Astrocyte (in vitro differentiated cells and primary cell): ENCODE data around the gene ATP11A. TPM values are rescaled to one million over a fixed set of nuclear protein-coding genes. Genes with fewer than 3 reads are reported as not detected.

ENCODE experiments used
- DNase-seq: peaks from one replicate; pipeline ENCODE4 v3.0.0-alpha.2; 2010; ENCODE audit warnings: low read depth
- FAIRE-seq: peaks from 2 replicates; lab custom pipeline; 2011; peaks lifted over from hg19 to GRCh38; lab: Jason Lieb, UNC
- H2AFZ ChIP-seq: 2 replicates; pipeline ENCODE4 v1.6.0; 2012; ENCODE audit warnings: low read depth, low read length, inconsistent platforms
- H3K27ac ChIP-seq: 2 replicates; pipeline ENCODE4 v1.5.1; 2011; ENCODE audit warnings: low read depth, low read length, inconsistent platforms
- H3K27me3 ChIP-seq: 2 replicates; pipeline ENCODE4 v1.6.0; 2011; ENCODE audit warnings: low read length, inconsistent platforms; ENCODE audit not compliant: insufficient read depth
- H3K36me3 ChIP-seq: 2 replicates; pipeline ENCODE4 v1.5.1; 2011; ENCODE audit warnings: low read length, inconsistent platforms; ENCODE audit not compliant: insufficient read depth
- H3K4me1 ChIP-seq: 2 replicates; pipeline ENCODE4 v1.5.1; 2011; ENCODE audit warnings: low read length, inconsistent platforms; ENCODE audit not compliant: insufficient read depth
- H3K4me2 ChIP-seq: 2 replicates; pipeline ENCODE4 v1.6.0; 2012; ENCODE audit warnings: low read length, inconsistent platforms
- H3K4me3 ChIP-seq: 2 replicates; pipeline ENCODE4 v1.5.1; 2011; ENCODE audit warnings: low read depth, mild to moderate bottlenecking, low read length, inconsistent platforms; ENCODE audit not compliant: insufficient read depth
- H3K79me2 ChIP-seq: 2 replicates; pipeline ENCODE4 v1.6.0; 2012; ENCODE audit warnings: mild to moderate bottlenecking, low read length, inconsistent platforms; ENCODE audit not compliant: insufficient read depth
- H3K9ac ChIP-seq: 2 replicates; pipeline ENCODE4 v1.6.0; 2012; ENCODE audit warnings: mild to moderate bottlenecking, low read length, inconsistent platforms
- H3K9me3 ChIP-seq: 2 replicates; pipeline ENCODE4 v1.5.1; 2012; ENCODE audit warnings: low read depth, mild to moderate bottlenecking, low read length, inconsistent platforms; ENCODE audit not compliant: insufficient read depth
- H4K20me1 ChIP-seq: 2 replicates; pipeline ENCODE4 v1.6.0; 2012; ENCODE audit warnings: low read length, inconsistent platforms; ENCODE audit not compliant: insufficient read depth
- H3K27ac Mint-ChIP-seq: one replicate; pipeline ENCODE4 v1.8.0; 2021; ENCODE audit warnings: mild to moderate bottlenecking, mixed read lengths; ENCODE audit not compliant: unreplicated experiment
- H3K27me3 Mint-ChIP-seq: one replicate; pipeline ENCODE4 v1.8.0; 2021; ENCODE audit warnings: low read depth, mixed read lengths; ENCODE audit not compliant: unreplicated experiment
- H3K36me3 Mint-ChIP-seq: one replicate; pipeline ENCODE4 v1.8.0; 2021; ENCODE audit warnings: low read depth, mixed read lengths; ENCODE audit not compliant: unreplicated experiment
- H3K4me1 Mint-ChIP-seq: one replicate; pipeline ENCODE4 v1.8.0; 2021; ENCODE audit warnings: low read depth, mixed read lengths; ENCODE audit not compliant: unreplicated experiment
- H3K4me3 Mint-ChIP-seq: one replicate; pipeline ENCODE4 v1.8.0; 2021; ENCODE audit warnings: mild to moderate bottlenecking, moderate library complexity, mixed read lengths; ENCODE audit not compliant: unreplicated experiment
- H3K9me3 Mint-ChIP-seq: one replicate; pipeline ENCODE4 v1.8.0; 2021; ENCODE audit warnings: mild to moderate bottlenecking, mixed read lengths; ENCODE audit not compliant: unreplicated experiment
- EZH2 ChIP-seq: IDR thresholded peaks from 2 replicates; pipeline ENCODE4 v1.6.1; 2012; ENCODE audit warnings: mild to moderate bottlenecking, low read length, inconsistent platforms; ENCODE audit not compliant: insufficient read depth
- total RNA-seq: library from RNA; stranded (reverse); gene quantifications from 2 replicates; pipeline ENCODE4 v1.2.1, GENCODE V29; 2021
- TF ChIP-seq, protein P1 (sequence below): IDR thresholded peaks from 2 replicates; pipeline ENCODE4 v1.5.1; 2011; ENCODE audit warnings: low read depth, mild to moderate bottlenecking, inconsistent platforms, low read length, moderate library complexity; ENCODE audit not compliant: insufficient read depth

ATP11A gene
- total RNA-seq, 1 donor from 2014 or later: 38.9 TPM

DNA sequence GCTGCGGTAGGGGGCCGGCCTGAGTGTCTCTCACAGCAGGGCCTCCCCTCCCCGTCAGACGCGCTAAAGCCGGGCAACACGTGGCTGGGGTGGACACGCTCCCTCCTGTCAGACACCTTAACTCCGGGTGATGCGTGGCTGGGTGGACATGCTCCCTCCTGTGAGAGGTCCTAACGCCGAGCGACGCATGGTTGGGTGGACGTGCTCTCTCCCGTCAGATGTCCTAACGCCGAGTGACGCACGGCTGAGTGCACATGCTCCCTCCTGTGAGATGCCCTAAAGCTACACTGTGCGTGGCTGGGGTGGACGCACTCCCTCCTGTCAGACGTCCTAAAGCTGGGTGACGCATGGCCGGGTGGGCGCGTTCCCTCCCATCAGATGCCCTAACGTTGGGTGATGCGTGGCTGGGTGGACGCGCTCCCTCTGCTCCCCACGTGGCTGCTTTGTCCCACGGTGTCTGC, 153.1 kb downstream of the ATP11A start:
- no peak for FAIRE-seq
- no peaks in the 10 kb centered on the region for H3K27me3 ChIP-seq
- no peak overlapping the region for H3K27ac Mint-ChIP-seq

DNA sequence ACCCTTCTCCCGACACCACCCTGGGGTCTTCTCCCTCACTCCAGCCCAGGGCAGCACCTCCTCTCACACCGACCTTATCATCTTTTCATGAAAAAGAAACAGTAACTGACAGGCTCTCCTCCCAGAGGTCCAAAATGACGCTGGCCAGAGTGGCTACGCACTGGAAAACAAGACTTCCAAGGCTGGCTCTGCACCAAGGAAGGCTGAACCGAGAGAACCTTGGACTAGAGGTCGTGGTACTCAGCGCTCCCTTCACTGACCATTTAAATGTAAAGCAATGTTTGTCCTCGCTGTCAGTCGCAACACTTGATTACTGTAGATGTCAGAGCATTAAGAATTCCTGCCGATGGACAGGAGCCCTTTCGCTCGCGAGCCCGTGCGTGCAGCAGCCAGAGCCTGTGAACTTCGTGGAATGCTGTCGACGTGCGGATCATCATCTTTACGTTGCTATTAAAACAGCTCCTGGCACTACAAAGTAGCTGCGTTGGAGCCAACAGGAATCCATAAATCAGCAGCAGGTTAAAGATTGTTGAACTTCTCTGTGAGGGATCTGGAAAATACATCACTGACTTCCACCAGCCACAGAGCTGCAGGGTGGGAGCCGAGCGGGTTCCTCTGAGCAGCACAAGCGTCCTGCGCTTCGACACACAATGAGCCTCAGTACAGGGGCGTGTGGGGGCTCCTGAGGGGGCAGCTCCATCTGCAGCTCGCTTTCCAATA, 153.7 kb downstream of the ATP11A start:
- Histone ChIP-seq H4K20me1 (no peaks in the 10 kb centered on the region), H3K79me2 (no peaks in the 10 kb centered on the region), H3K4me1 (no peaks in the 10 kb centered on the region), H3K27ac (no peak overlapping the region), H2AFZ (no peak overlapping the region), H3K27me3 (no peaks in the 10 kb centered on the region), H3K9ac (no peak overlapping the region), H3K4me2 (no peak overlapping the region), H3K4me3 (no peak overlapping the region), H3K36me3 (no peaks in the 10 kb centered on the region), H3K9me3 (no peaks in the 10 kb centered on the region)
- peaks cover 5% of the 10 kb centered on the region for H3K27me3 Mint-ChIP-seq
- no peak for DNase-seq
- no peak overlapping the region for H3K27ac Mint-ChIP-seq
- TF ChIP-seq, protein P1, sequence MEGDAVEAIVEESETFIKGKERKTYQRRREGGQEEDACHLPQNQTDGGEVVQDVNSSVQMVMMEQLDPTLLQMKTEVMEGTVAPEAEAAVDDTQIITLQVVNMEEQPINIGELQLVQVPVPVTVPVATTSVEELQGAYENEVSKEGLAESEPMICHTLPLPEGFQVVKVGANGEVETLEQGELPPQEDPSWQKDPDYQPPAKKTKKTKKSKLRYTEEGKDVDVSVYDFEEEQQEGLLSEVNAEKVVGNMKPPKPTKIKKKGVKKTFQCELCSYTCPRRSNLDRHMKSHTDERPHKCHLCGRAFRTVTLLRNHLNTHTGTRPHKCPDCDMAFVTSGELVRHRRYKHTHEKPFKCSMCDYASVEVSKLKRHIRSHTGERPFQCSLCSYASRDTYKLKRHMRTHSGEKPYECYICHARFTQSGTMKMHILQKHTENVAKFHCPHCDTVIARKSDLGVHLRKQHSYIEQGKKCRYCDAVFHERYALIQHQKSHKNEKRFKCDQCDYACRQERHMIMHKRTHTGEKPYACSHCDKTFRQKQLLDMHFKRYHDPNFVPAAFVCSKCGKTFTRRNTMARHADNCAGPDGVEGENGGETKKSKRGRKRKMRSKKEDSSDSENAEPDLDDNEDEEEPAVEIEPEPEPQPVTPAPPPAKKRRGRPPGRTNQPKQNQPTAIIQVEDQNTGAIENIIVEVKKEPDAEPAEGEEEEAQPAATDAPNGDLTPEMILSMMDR: no peak
- TF ChIP-seq EZH2: no peak
- FAIRE-seq: no peak
- H3K36me3 Mint-ChIP-seq: peaks cover 22% of the 10 kb centered on the region
- H3K4me1 Mint-ChIP-seq: peaks cover 5% of the 10 kb centered on the region
- no peak overlapping the region for H3K4me3 Mint-ChIP-seq
- H3K9me3 Mint-ChIP-seq: no peaks in the 10 kb centered on the region

More for the DNA sequence above, 153.1 kb downstream of the ATP11A start:
- H3K36me3 ChIP-seq: no peaks in the 10 kb centered on the region
- no peaks in the 10 kb centered on the region for H3K79me2 ChIP-seq
- Mint-ChIP-seq H3K36me3 (peaks cover 22% of the 10 kb centered on the region), H3K27me3 (peaks cover 5% of the 10 kb centered on the region), H3K9me3 (no peaks in the 10 kb centered on the region), H3K4me1 (peaks cover 5% of the 10 kb centered on the region), H3K4me3 (no peak overlapping the region)
- H4K20me1 ChIP-seq: no peaks in the 10 kb centered on the region
- no peak overlapping the region for H2AFZ ChIP-seq
- H3K4me2 ChIP-seq: peak overlapping the region; percentile 68
- TF ChIP-seq, protein P1: no peak
- no peak for TF ChIP-seq EZH2
- H3K4me3 ChIP-seq: no peak overlapping the region
- H3K9ac ChIP-seq: no peak overlapping the region
- no peak overlapping the region for H3K27ac ChIP-seq
- no peaks in the 10 kb centered on the region for H3K4me1 ChIP-seq
- H3K9me3 ChIP-seq: no peaks in the 10 kb centered on the region
- DNase-seq: no peak

DNA sequence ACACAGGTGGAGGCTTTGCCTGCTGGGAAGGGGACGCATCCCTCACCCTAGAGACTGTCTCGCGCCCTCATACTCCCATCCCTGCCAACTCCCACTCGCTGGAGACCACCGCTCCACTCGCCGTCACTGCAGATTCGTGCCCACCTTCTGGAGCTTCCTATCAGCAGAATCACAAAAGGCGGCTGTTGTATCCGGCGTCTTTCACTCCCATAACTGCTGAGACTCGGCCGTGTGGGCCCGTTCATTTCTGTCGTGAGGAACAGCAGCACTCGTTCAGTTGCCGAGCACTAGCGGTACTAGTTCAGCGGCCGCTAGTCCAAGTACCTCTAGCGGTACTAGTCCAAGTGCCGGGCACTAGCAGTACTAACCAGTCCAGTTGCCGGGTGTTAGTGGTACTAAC, 154.6 kb downstream of the ATP11A start:
- H2AFZ ChIP-seq: no peak overlapping the region
- FAIRE-seq (no peak), DNase-seq (no peak)
- Mint-ChIP-seq H3K27ac (no peak overlapping the region), H3K27me3 (peaks cover 2% of the 10 kb centered on the region), H3K36me3 (peaks cover 19% of the 10 kb centered on the region), H3K4me3 (no peak overlapping the region), H3K9me3 (peaks cover under 1% of the 10 kb centered on the region), H3K4me1 (peaks cover 7% of the 10 kb centered on the region)
- no peak overlapping the region for H3K9ac ChIP-seq
- H3K4me3 ChIP-seq: no peak overlapping the region
- no peak for TF ChIP-seq EZH2
- TF ChIP-seq, protein P1: no peak
- H3K79me2 ChIP-seq: no peaks in the 10 kb centered on the region
- no peak overlapping the region for H3K4me2 ChIP-seq
- no peaks in the 10 kb centered on the region for H3K27me3 ChIP-seq
- no peaks in the 10 kb centered on the region for H4K20me1 ChIP-seq
- no peaks in the 10 kb centered on the region for H3K4me1 ChIP-seq
- no peaks in the 10 kb centered on the region for H3K36me3 ChIP-seq
- H3K27ac ChIP-seq: no peak overlapping the region
- no peaks in the 10 kb centered on the region for H3K9me3 ChIP-seq
